Measurements from ENCODE around the gene IDH3A.

IDH3A gene

GRCh38 chr15:78168608-78169007 lies 19.4 kb downstream of the IDH3A start:
- Histone ChIP-seq H3K79me2 (ENCODE audit: insufficient read depth, low read length) (no peaks in the 10 kb centered on the region), H3K9me3 (ENCODE audit: insufficient read depth, low read depth, low read length) (no peaks in the 10 kb centered on the region), H3K9me2 (replicated peaks; ENCODE audit: low read depth, low read length) (no peaks in the 10 kb centered on the region), H4K20me1 (ENCODE audit: insufficient read depth, low read length, poor library complexity, severe bottlenecking) (no peaks in the 10 kb centered on the region), H3K9ac (ENCODE audit: low read depth, low read length, poor library complexity, severe bottlenecking) (peak overlapping the region; percentile 19), H3K4me1 (ENCODE audit: insufficient read depth, low read length, poor library complexity, severe bottlenecking) (peaks cover 47% of the 10 kb centered on the region), H3K27me3 (ENCODE audit: insufficient read depth, low read length, poor library complexity, severe bottlenecking) (no peaks in the 10 kb centered on the region), H3K4me3 (ENCODE audit: low read length, poor library complexity, severe bottlenecking) (no peak overlapping the region), H3K4me2 (ENCODE audit: low read depth, low read length, poor library complexity, severe bottlenecking) (no peak overlapping the region), H3F3A (ENCODE audit: low read depth) (no peaks in the 10 kb centered on the region), H3K36me3 (ENCODE audit: insufficient read depth, low read length) (peaks cover 45% of the 10 kb centered on the region), H2AFZ (ENCODE audit: low read length) (no peak overlapping the region)
- TF ChIP-seq, protein P1, sequence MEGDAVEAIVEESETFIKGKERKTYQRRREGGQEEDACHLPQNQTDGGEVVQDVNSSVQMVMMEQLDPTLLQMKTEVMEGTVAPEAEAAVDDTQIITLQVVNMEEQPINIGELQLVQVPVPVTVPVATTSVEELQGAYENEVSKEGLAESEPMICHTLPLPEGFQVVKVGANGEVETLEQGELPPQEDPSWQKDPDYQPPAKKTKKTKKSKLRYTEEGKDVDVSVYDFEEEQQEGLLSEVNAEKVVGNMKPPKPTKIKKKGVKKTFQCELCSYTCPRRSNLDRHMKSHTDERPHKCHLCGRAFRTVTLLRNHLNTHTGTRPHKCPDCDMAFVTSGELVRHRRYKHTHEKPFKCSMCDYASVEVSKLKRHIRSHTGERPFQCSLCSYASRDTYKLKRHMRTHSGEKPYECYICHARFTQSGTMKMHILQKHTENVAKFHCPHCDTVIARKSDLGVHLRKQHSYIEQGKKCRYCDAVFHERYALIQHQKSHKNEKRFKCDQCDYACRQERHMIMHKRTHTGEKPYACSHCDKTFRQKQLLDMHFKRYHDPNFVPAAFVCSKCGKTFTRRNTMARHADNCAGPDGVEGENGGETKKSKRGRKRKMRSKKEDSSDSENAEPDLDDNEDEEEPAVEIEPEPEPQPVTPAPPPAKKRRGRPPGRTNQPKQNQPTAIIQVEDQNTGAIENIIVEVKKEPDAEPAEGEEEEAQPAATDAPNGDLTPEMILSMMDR (conservative IDR thresholded peaks at IDR 0.05; ENCODE audit: low read length) = no peak
- no peak for TF ChIP-seq EZH2phosphoT487 (IDR thresholded peaks at IDR 0.05; ENCODE audit: borderline replicate concordance)

GRCh38 chr15:78170848-78171773 lies 21.9 kb downstream of the IDH3A start:
- H2AFZ ChIP-seq (ENCODE audit: low read length) = no peak overlapping the region
- no peaks in the 10 kb centered on the region for H3K79me2 ChIP-seq (ENCODE audit: insufficient read depth, low read length)
- no peaks in the 10 kb centered on the region for H3K9me3 ChIP-seq (ENCODE audit: insufficient read depth, low read depth, low read length)
- H3K36me3 ChIP-seq (ENCODE audit: insufficient read depth, low read length) = peaks cover 29% of the 10 kb centered on the region
- peaks cover 67% of the 10 kb centered on the region for H3K4me1 ChIP-seq (ENCODE audit: insufficient read depth, low read length, poor library complexity, severe bottlenecking)
- H3K4me2 ChIP-seq (ENCODE audit: low read depth, low read length, poor library complexity, severe bottlenecking) = no peak overlapping the region
- H3K9me2 ChIP-seq (replicated peaks; ENCODE audit: low read depth, low read length) = no peaks in the 10 kb centered on the region
- H3K4me3 ChIP-seq (ENCODE audit: low read length, poor library complexity, severe bottlenecking) = no peak overlapping the region
- H3K9ac ChIP-seq (ENCODE audit: low read depth, low read length, poor library complexity, severe bottlenecking) = no peak overlapping the region
- TF ChIP-seq, protein P1 (conservative IDR thresholded peaks at IDR 0.05; ENCODE audit: low read length) = no peak
- H3F3A ChIP-seq (ENCODE audit: low read depth) = no peaks in the 10 kb centered on the region
- no peaks in the 10 kb centered on the region for H4K20me1 ChIP-seq (ENCODE audit: insufficient read depth, low read length, poor library complexity, severe bottlenecking)
- H3K27me3 ChIP-seq (ENCODE audit: insufficient read depth, low read length, poor library complexity, severe bottlenecking) = no peaks in the 10 kb centered on the region

DNA sequence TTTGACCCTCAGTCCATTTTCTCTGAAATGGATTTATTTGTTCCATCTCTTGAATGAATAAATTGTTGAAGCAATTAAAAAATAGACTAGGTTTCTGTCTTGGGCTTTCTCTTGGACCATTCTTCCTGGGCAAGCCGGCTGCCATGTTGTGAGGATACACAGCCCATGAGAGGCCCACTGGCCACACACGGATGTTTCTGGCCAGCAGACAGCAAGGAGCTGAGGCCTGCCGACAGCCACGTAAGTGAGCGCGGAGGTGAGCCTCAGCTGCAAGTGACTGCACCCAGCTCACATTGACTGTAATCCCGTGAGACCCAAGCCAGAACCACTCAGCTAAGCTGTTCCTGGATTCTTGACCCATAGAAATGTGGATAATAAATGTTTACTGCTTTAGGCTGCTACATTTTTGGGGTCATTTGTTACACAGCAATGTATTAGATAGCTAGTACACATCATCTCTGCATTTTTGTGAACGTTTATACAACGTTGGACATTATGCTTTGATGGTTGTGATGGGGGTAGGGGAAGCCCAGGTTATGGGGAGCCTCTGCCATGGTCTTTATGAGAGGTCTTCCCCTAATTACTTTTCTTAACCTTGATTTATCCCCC lies 22.8 kb downstream of the IDH3A start:
- H3K9ac ChIP-seq (ENCODE audit: low read depth, low read length, poor library complexity, severe bottlenecking) = no peak overlapping the region
- TF ChIP-seq, protein P1 (conservative IDR thresholded peaks at IDR 0.05; ENCODE audit: low read length) = no peak
- no peak for TF ChIP-seq EZH2phosphoT487 (IDR thresholded peaks at IDR 0.05; ENCODE audit: borderline replicate concordance)
- H3F3A ChIP-seq (ENCODE audit: low read depth) = no peaks in the 10 kb centered on the region
- no peaks in the 10 kb centered on the region for H3K27me3 ChIP-seq (ENCODE audit: insufficient read depth, low read length, poor library complexity, severe bottlenecking)
- no peaks in the 10 kb centered on the region for H3K9me3 ChIP-seq (ENCODE audit: insufficient read depth, low read depth, low read length)
- H3K36me3 ChIP-seq (ENCODE audit: insufficient read depth, low read length) = peaks cover 22% of the 10 kb centered on the region
- no peak overlapping the region for H2AFZ ChIP-seq (ENCODE audit: low read length)
- H3K4me3 ChIP-seq (ENCODE audit: low read length, poor library complexity, severe bottlenecking) = no peak overlapping the region
- no peaks in the 10 kb centered on the region for H3K9me2 ChIP-seq (replicated peaks; ENCODE audit: low read depth, low read length)
- no peaks in the 10 kb centered on the region for H3K79me2 ChIP-seq (ENCODE audit: insufficient read depth, low read length)
- no peak overlapping the region for H3K4me2 ChIP-seq (ENCODE audit: low read depth, low read length, poor library complexity, severe bottlenecking)
- H3K4me1 ChIP-seq (ENCODE audit: insufficient read depth, low read length, poor library complexity, severe bottlenecking) = peaks cover 65% of the 10 kb centered on the region
- no peaks in the 10 kb centered on the region for H4K20me1 ChIP-seq (ENCODE audit: insufficient read depth, low read length, poor library complexity, severe bottlenecking)

Data from Loucy (cell line).